Esophagus squamous epithelium (tissue), 4 donors: Measurements from ENCODE around the gene XPNPEP2.

Source experiments
- POLR2A ChIP-seq, 4 donors: fragments of 450-650 bp; IDR thresholded peaks; one replicate each; pipeline ENCODE4 v1.6.1; 2017; ENCODE audit warnings: antibody characterized with exemption in 4 of 4, mild to moderate bottlenecking in 4 of 4, moderate library complexity in 3 of 4
- TF ChIP-seq, protein P1 (sequence below), 6 experiments: fragments of 450-650 bp in 4 of 6; fragments of 200-600 bp in 2 of 6; sonication (generic) in 2 of 6; IDR thresholded peaks; one replicate each; pipeline ENCODE4 v1.5.1; 2016 to 2019; ENCODE audit warnings: antibody characterized with exemption in 6 of 6, mild to moderate bottlenecking in 4 of 6, moderate library complexity in 4 of 6

DNA sequence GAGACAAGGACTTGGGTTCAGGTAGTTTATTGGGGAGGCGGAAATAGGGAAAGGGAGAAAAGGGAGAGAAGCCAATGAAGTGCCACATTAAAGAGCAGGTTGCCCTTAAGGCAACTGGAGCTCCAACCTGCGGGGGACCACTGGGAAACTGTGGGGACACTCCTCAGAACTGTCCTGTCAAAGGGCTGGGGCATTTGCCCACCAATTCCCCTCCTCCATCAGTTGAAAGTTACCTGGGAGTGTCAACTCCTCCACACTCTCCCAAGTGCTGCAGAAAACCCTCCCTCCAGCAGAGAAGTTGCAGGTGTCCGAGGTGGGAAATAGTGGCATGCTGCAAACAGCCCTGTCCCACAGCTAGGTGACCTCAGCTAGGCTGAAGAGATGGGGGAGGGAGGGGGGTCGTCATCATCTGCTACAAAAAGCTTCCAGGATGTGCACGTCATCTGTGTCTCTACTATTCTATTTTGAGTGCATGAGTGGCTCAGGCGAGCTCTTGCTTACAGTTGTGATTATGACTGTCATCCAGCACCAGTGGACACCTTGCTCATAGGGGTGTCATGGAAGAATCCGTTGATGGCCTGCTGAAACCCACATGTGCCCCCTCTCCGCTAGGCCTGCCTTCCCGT, 41.5 kb upstream of the XPNPEP2 start:
- TF ChIP-seq, protein P1, sequence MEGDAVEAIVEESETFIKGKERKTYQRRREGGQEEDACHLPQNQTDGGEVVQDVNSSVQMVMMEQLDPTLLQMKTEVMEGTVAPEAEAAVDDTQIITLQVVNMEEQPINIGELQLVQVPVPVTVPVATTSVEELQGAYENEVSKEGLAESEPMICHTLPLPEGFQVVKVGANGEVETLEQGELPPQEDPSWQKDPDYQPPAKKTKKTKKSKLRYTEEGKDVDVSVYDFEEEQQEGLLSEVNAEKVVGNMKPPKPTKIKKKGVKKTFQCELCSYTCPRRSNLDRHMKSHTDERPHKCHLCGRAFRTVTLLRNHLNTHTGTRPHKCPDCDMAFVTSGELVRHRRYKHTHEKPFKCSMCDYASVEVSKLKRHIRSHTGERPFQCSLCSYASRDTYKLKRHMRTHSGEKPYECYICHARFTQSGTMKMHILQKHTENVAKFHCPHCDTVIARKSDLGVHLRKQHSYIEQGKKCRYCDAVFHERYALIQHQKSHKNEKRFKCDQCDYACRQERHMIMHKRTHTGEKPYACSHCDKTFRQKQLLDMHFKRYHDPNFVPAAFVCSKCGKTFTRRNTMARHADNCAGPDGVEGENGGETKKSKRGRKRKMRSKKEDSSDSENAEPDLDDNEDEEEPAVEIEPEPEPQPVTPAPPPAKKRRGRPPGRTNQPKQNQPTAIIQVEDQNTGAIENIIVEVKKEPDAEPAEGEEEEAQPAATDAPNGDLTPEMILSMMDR (IDR thresholded peaks at IDR 0.05) = no peak
- TF ChIP-seq POLR2A (IDR thresholded peaks at IDR 0.05) = no peak
